HG03060 (cell line): Measurements from ENCODE around the gene ZFP92.

ENCODE experiments used
- ATAC-seq: cut with Tn5 transposase; IDR thresholded peaks from one replicate; pipeline ENCODE4 v1.9.1; 2021; ENCODE audit warnings: low read depth, moderate number of reproducible peaks; ENCODE audit not compliant: unreplicated experiment

The ZFP92 gene

DNA sequence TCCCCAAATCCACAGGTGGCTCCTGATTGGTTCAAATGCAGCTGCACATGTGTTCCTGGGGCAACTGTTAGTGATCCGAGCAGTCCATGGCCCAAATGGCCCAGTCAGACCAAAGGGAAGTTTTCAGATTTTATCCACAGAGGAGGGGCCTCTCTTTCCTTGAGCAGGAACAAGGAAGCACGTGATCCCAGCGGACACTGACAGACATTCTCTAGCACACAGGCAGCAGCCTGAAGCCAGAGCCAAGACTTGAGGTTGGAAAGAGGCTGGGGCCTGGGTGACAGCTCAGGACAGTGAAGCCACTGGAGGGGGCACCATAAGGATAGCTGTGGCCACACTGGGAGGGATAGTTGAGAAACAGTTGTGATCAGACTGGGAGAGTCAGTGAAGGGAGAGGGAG, 3.5 kb upstream of the ZFP92 start:
- no peak for ATAC-seq

GRCh38 chrX:153408221-153408721, 3.0 kb upstream of the ZFP92 start:
- ATAC-seq, result no peak

GRCh38 chrX:153408871-153409351, 2.4 kb upstream of the ZFP92 start:
- ATAC-seq, result no peak

- ATAC-seq, result no peak
Measured at GRCh38 chrX:153409414-153410101, 1.7 kb upstream of the ZFP92 start.

- ATAC-seq, result no peak
Measured at GRCh38 chrX:153410373-153410772, 899 bp upstream of the ZFP92 start.

DNA sequence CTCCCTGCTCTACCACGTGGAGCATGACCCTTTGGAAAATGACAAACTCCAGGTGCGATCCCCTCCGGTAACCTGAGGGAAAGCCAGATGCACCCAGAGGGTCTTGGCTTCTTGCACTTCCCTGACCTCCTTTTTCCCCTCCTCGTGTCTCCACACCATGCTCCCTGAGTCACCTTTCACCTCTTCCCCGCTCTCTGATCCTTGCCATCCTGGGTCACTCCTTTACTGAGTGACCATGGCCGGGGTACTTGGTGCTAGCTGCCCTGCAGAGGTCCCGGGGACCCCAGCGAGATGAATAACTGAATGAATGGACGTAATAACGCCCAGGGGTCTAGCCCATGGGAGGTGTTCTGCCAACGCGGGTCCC, 401 bp upstream of the ZFP92 start:
- no peak for ATAC-seq

- ATAC-seq, result no peak
Measured at GRCh38 chrX:153411988-153412574, 809 bp downstream of the ZFP92 start.

DNA sequence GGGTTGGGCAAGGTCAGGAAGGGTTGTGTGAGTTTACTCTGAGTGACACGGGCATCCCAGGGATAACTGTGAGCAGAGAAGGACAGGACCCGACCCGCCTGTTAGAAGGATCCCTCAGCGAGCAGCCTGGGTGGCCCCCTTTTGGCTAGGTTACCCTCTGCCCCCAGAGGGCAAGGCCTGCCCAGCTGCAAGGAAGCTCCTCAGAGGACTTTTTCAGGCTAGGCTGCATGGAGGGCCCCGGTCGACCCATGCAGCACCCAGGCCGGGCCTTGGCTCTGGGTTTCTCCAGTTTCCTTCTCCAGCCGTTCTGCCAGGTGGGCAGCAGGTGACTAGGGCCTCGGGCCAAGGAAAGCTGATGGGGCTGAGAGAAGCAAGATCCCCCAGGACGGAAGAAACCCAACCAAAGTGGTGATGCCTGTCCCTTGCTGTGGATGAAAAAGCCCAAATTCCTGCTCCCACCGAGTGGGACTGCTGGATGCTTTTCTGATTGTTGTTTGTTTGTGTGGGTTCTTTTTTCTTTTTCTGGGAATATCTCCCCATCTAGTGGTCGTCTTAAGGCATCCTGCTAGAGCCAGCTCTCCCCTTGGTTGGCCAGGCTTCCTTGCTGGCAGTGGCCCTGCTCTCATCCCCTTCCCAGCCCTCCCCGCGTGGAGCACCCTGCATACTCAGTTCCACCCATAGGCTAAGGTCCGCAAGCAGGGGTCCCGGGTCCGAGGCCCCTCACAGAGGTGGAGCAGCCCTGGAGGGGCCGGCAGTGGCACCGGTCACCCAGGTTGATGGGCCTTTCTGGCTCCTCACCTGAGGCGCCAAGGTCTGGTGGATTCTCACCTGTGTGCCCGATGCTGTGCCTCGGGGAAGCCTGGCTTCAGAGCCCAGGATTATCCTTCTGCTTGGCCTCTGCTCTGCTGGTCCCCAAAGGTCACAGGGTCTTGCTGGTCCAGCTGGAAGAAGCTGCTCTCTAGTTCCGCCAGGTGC, 1.8 kb downstream of the ZFP92 start:
- ATAC-seq, result no peak

- ATAC-seq, result no peak
Measured at GRCh38 chrX:153413731-153414130, 2.5 kb downstream of the ZFP92 start.

DNA sequence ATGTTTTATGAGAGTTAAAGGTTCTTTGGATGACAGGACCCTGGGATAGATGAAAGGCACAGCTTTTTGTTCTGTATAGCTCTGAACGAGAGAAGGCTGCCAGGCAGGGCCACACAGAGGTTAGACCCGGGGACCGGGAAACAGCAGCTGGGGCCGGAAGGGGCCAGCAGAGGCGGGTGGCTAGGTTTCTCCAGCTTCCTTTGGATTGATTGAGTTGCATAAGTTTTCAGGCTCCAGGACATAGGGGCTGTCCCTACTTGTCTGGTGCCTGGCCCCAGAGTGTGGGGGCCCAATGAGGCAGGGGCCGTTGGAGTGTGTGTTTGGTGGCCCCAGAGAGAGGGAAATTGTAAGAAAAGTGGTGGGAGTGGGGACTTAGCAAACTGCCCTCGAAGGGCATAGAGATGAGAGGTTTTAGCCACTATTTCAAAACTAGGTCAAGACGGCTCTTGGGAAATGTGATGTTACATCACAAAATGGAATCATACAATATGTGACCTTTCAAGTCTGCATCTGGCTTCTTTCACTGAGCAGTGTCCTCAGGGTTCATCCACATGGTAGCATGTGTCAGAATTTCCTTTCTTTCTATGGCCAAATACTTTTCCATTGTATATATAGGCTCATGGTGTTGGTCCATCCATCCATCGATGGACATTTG, 3.7 kb downstream of the ZFP92 start:
- ATAC-seq, result no peak

GRCh38 chrX:153416781-153417450, 5.6 kb downstream of the ZFP92 start:
- ATAC-seq, result no peak

DNA sequence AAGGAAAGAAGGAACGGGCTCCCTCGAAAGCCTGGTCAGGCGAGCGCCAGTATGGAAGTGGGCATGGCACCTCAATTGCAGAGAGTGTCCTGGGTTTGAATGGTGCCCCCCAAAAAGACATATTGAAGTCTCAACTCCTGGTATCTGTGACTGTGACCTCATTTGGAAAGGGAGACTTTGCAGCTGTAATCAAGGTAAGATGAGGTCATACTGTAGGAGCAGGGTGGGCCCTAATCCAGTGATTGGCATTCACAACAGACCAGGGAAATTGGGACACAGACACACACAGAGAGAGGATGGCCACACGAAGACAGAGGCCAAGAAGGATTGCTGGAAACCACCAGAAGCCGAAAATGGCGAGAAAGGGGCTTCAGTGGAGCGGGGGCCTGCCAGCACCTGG, 6.4 kb downstream of the ZFP92 start:
- no peak for ATAC-seq

GRCh38 chrX:153420851-153421599, 9.8 kb downstream of the ZFP92 start:
- no peak for ATAC-seq

- no peak for ATAC-seq
Measured at GRCh38 chrX:153421856-153422255, 10.6 kb downstream of the ZFP92 start.

- no peak for ATAC-seq
Measured at GRCh38 chrX:153423652-153424051, 12.4 kb downstream of the ZFP92 start.

DNA sequence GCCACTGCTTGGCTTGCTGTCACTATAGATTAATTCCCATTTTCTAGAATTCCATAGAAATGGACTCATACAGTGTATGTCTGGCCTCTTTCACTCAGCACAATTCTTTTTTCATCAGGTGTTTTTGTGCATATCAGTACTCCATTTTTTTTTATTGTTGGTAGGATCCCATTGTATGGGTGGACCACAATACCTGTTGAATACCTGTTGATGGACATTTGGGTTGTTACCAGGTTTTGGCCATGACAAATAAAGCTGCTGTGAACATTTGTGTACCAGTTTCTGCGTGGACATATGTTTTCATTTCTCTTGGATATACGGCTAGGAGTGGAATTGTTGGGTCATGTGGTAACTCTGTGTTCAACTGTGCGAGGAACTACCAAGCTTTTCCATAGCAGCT, 14.9 kb downstream of the ZFP92 start:
- ATAC-seq, result no peak

DNA sequence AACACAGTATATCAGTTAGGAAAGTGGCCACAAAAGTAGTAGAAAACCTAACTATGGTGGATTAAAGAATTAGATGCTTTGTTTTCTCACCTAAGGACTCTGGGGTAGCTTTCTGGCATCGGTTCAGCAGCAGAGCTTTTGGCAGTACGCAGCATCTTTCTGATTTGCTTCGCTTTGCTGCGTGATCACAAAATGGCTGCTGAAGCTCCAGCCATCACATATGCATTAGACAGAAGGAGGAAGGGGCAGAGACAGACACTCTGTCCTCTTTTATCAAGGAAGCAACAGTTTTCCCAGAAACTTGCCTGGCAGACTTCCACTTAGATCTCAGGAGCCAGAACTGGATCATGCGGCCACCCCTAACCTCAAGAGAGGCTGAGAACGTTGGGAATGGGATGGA, 19.5 kb downstream of the ZFP92 start:
- ATAC-seq, result no peak

- no peak for ATAC-seq
Measured at GRCh38 chrX:153433161-153433680, 21.9 kb downstream of the ZFP92 start.

DNA sequence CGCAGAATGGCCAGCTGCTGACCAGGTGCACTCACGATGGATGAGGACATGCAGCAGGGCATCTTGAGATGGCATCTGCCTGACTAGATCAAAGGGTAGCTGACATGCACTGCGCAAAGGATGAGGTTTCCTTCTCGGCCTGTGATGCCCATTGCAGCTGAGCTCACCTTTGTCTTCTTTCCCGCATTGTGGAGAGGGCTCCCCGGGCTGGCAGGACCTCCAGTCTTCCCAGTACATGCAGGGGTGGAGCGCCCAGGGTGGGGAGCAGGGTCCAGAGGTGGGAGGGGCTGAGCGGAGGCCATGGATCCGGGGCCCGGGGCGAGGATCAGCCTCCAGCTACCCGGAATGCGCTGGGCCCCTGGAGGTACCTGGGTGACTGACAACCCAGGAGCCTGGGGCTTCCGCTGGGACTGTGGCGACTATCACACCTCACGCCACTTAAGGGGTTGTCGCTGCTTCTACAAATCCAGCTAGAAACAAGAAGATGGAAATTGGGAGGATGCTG, 22.6 kb downstream of the ZFP92 start:
- no peak for ATAC-seq
